Measurements from ENCODE around the gene LRRC61. TPM values are rescaled to one million over a fixed set of nuclear protein-coding genes. Genes with fewer than 3 reads are reported as not detected.

Gene LRRC61
- total and polyA plus RNA-seq, 2 donors = 3.7 to 11.8 TPM

GRCh38 chr7:150369748-150370501 lies 46.8 kb downstream of the LRRC61 start:
- Histone ChIP-seq H3K4me3 (ENCODE audit: low read depth, low read length) (peak overlapping the region; percentile 86), H3K27ac (ENCODE audit: low read depth) (no peak overlapping the region), H3K4me1 (ENCODE audit: insufficient read depth) (peaks cover 2% of the 10 kb centered on the region), H3K36me3 (ENCODE audit: insufficient read depth) (no peaks in the 10 kb centered on the region)
- DNase-seq (ENCODE audit: extremely low spot score) = no peak
- 40% methylated on average over 23 of the region's 23 CpGs for WGBS

GRCh38 chr7:150370612-150371071 lies 47.5 kb downstream of the LRRC61 start:
- no peak for DNase-seq (ENCODE audit: extremely low spot score)
- Histone ChIP-seq H3K4me3 (ENCODE audit: low read depth, low read length) (no peak overlapping the region), H3K27ac (ENCODE audit: low read depth) (no peak overlapping the region), H3K4me1 (ENCODE audit: insufficient read depth) (peaks cover 2% of the 10 kb centered on the region), H3K36me3 (ENCODE audit: insufficient read depth) (no peaks in the 10 kb centered on the region)
- 75% methylated on average over 3 of the region's 3 CpGs for WGBS

- DNase-seq (ENCODE audit: extremely low spot score) = no peak
- Histone ChIP-seq H3K4me1 (ENCODE audit: insufficient read depth) (peaks cover 2% of the 10 kb centered on the region), H3K4me3 (ENCODE audit: low read depth, low read length) (no peak overlapping the region), H3K27ac (ENCODE audit: low read depth) (no peak overlapping the region), H3K36me3 (ENCODE audit: insufficient read depth) (no peaks in the 10 kb centered on the region)
- WGBS = 84% methylated on average over 48 of the region's 48 CpGs
Observed at GRCh38 chr7:150371131-150371995, 48.2 kb downstream of the LRRC61 start.

GRCh38 chr7:150371996-150372270 lies 48.8 kb downstream of the LRRC61 start:
- no peak overlapping the region for H3K4me3 ChIP-seq (ENCODE audit: low read depth, low read length)
- H3K4me1 ChIP-seq (ENCODE audit: insufficient read depth) = peaks cover 2% of the 10 kb centered on the region
- no peak overlapping the region for H3K27ac ChIP-seq (ENCODE audit: low read depth)
- H3K36me3 ChIP-seq (ENCODE audit: insufficient read depth) = no peaks in the 10 kb centered on the region
- DNase-seq (ENCODE audit: extremely low spot score) = no peak
- 92% methylated on average over 30 of the region's 30 CpGs for WGBS

GRCh38 chr7:150372271-150373048 lies 49.3 kb downstream of the LRRC61 start:
- H3K4me1 ChIP-seq (ENCODE audit: insufficient read depth) = peaks cover 2% of the 10 kb centered on the region

GRCh38 chr7:150373049-150373801 lies 50.1 kb downstream of the LRRC61 start:
- peaks cover 2% of the 10 kb centered on the region for H3K4me1 ChIP-seq (ENCODE audit: insufficient read depth)
- H3K36me3 ChIP-seq (ENCODE audit: insufficient read depth) = no peaks in the 10 kb centered on the region
- peak overlapping the region; percentile 39 for H3K27ac ChIP-seq (ENCODE audit: low read depth)
- no peak overlapping the region for H3K4me3 ChIP-seq (ENCODE audit: low read depth, low read length)
- WGBS = 66% methylated on average over 21 of the region's 21 CpGs
- no peak for DNase-seq (ENCODE audit: extremely low spot score)

More at GRCh38 chr7:150372271-150373048, 49.3 kb downstream of the LRRC61 start:
- H3K27ac ChIP-seq (ENCODE audit: low read depth) = peak overlapping the region; percentile 12
- 83% methylated on average over 79 of the region's 79 CpGs for WGBS
- H3K36me3 ChIP-seq (ENCODE audit: insufficient read depth) = no peaks in the 10 kb centered on the region
- DNase-seq (ENCODE audit: extremely low spot score) = no peak
- no peak overlapping the region for H3K4me3 ChIP-seq (ENCODE audit: low read depth, low read length)

- Histone ChIP-seq H3K27ac (ENCODE audit: low read depth) (no peak overlapping the region), H3K36me3 (ENCODE audit: insufficient read depth) (no peaks in the 10 kb centered on the region), H3K4me3 (ENCODE audit: low read depth, low read length) (no peak overlapping the region), H3K4me1 (ENCODE audit: insufficient read depth) (peaks cover 2% of the 10 kb centered on the region)
- no peak for DNase-seq (ENCODE audit: extremely low spot score)
- WGBS = 79% methylated on average over 4 of the region's 4 CpGs
Observed at GRCh38 chr7:150374026-150374425, 50.9 kb downstream of the LRRC61 start.

GRCh38 chr7:150374472-150374871 lies 51.3 kb downstream of the LRRC61 start:
- H3K27ac ChIP-seq (ENCODE audit: low read depth) = no peak overlapping the region
- no peak for DNase-seq (ENCODE audit: extremely low spot score)
- no peaks in the 10 kb centered on the region for H3K36me3 ChIP-seq (ENCODE audit: insufficient read depth)
- 86% methylated on average over 5 of the region's 5 CpGs for whole genome bisulfite sequencing
- peaks cover 2% of the 10 kb centered on the region for H3K4me1 ChIP-seq (ENCODE audit: insufficient read depth)
- no peak overlapping the region for H3K4me3 ChIP-seq (ENCODE audit: low read depth, low read length)

GRCh38 chr7:150375662-150376521 lies 52.7 kb downstream of the LRRC61 start:
- no peak for DNase-seq (ENCODE audit: extremely low spot score)
- Histone ChIP-seq H3K4me3 (ENCODE audit: low read depth, low read length) (no peak overlapping the region), H3K27ac (ENCODE audit: low read depth) (no peak overlapping the region), H3K36me3 (ENCODE audit: insufficient read depth) (no peaks in the 10 kb centered on the region), H3K4me1 (ENCODE audit: insufficient read depth) (peaks cover 2% of the 10 kb centered on the region)
- 85% methylated on average over 10 of the region's 10 CpGs for WGBS

- DNase-seq (ENCODE audit: extremely low spot score) = no peak
- H3K36me3 ChIP-seq (ENCODE audit: insufficient read depth) = no peaks in the 10 kb centered on the region
- H3K27ac ChIP-seq (ENCODE audit: low read depth) = no peak overlapping the region
- H3K4me3 ChIP-seq (ENCODE audit: low read depth, low read length) = no peak overlapping the region
- peaks cover 2% of the 10 kb centered on the region for H3K4me1 ChIP-seq (ENCODE audit: insufficient read depth)
- WGBS = 75% methylated on average over 6 of the region's 6 CpGs
Observed at GRCh38 chr7:150376560-150376959, 53.4 kb downstream of the LRRC61 start.

- no peak overlapping the region for H3K4me3 ChIP-seq (ENCODE audit: low read depth, low read length)
- peaks cover 2% of the 10 kb centered on the region for H3K4me1 ChIP-seq (ENCODE audit: insufficient read depth)
- H3K36me3 ChIP-seq (ENCODE audit: insufficient read depth) = no peaks in the 10 kb centered on the region
- H3K27ac ChIP-seq (ENCODE audit: low read depth) = no peak overlapping the region
- 53% methylated on average over 3 of the region's 3 CpGs for WGBS
- no peak for DNase-seq (ENCODE audit: extremely low spot score)
Observed at GRCh38 chr7:150377196-150377595, 54.0 kb downstream of the LRRC61 start.

- no peaks in the 10 kb centered on the region for H3K36me3 ChIP-seq (ENCODE audit: insufficient read depth)
- WGBS = 58% methylated on average over 4 of the region's 4 CpGs
- peak overlapping the region; percentile 32 for H3K27ac ChIP-seq (ENCODE audit: low read depth)
- no peak overlapping the region for H3K4me3 ChIP-seq (ENCODE audit: low read depth, low read length)
- no peak for DNase-seq (ENCODE audit: extremely low spot score)
- H3K4me1 ChIP-seq (ENCODE audit: insufficient read depth) = no peaks in the 10 kb centered on the region
Observed at GRCh38 chr7:150377635-150378034, 54.5 kb downstream of the LRRC61 start.
